GM18951 (cell line): ENCODE measurements around the gene MAP2.

Source experiments
- POLR2A ChIP-seq: IDR thresholded peaks from 4 replicates; pipeline ENCODE4 v1.6.1; 2011; ENCODE audit warnings: mild to moderate bottlenecking; ENCODE audit not compliant: insufficient read length, insufficient read depth; ENCODE audit errors: extremely low read depth
- in situ Hi-C: fragments of 300-500 bp; cut with MboI; formaldehyde crosslinking; loops from one replicate; pipeline ENCODE4 v1.12.0; 2022; ENCODE audit warnings: low sequenced_read_pairs, mixed read lengths, inconsistent platforms; ENCODE audit not compliant: unreplicated experiment

MAP2 gene

DNA sequence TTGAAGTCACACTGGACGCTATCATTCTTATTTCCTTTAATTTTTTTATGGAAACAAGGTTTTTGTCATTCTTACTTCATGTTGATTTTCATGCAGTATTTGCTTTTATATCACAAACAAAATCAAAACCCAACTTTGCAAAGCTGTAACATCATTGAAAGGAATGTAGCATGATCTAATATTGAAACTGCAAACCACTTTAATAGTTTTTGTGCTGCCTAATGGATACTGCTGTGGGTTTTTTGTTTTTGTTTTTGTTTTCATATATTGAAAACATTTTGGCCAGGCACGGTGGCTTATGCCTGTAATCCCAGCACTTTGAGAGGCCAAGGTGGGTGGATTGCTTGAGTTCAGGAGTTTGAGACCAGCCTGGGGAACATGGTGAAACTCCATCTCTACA lies 81.6 kb downstream of the MAP2 start:
- TF ChIP-seq POLR2A, result no peak
- in situ Hi-C loops, result no loop called here

- in situ Hi-C loops, result no loop called here
- no peak for TF ChIP-seq POLR2A
Measured at GRCh38 chr2:209508255-209508654, 84.4 kb downstream of the MAP2 start.

DNA sequence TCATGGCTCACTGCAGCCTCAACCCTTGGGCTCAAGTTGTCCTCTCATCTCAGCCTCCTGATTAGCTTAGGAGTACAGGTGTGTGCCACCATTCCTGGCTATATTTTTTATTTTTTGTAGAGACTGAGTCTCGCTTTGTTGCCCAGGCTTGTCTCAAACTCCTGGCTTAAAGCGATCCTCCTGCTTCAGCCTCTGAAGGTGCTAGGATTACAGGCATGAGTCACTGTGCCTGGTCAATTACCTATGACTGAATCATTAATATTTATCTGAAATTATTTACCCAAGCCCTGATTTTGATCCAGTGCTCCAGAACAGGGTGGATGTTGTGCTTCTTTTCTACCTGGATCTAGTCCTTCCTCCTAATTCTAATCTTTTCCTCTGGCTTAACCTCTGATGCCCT lies 87.8 kb downstream of the MAP2 start:
- TF ChIP-seq POLR2A, result no peak

DNA sequence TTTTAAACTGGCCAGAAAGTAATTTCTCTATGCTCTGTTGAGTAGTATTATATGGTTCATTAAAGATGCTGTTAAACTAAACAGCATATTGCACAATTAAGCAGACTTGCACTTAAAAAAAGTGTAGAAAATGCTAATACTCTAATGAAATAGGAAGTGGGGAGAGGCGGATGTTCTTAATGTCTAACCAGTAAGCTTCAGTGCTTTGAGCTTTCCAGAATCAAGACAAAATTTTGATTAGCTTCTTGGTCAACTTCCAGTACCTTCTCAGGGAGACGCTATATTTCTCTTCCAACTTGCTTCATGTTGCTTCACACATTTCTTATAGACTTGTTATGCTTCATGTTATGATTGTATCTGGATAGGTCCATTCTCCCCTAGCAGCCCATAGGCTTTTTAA lies 89.1 kb downstream of the MAP2 start:
- in situ Hi-C loops, result no loop called here
- TF ChIP-seq POLR2A, result no peak

More for the DNA sequence above, 87.8 kb downstream of the MAP2 start:
- in situ Hi-C loops, result no loop called here

DNA sequence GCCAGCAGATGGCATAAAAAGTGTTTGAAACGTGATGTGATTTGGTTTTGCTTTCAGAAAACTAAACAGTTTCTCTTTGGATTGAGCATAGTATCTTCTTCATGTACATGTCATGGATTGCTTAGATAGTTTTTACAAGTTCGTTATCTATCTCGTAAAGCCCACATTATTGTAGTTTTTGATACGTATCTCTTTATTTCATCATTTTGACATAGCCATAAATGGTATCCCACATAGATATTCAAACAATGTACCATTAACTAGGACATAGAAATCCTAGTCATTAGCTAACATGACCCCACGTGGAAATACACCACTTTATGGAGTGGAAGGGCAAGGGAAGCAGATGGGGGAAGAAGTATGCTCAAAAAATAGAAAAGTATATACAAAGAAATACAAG lies 93.6 kb downstream of the MAP2 start:
- TF ChIP-seq POLR2A, result no peak
- in situ Hi-C loops, result no loop called here

DNA sequence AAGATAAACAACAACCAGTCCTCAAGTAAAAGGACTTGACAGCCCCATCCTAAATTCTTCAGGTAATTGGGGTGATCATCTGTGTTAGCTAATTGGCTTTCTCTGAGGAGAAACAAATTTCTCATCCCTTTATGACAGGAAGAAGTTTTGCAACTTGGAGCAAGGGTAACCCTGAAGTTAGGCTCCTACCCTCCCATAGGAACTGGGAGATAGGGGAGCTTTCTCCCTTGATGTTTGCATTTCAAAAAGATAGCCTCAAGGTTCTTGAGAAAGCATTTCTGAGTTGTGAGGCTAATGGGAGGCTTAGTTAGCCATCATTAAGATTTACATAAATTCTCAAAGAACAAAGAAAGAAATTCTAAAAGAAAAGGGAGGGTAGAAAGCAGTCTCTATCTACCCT lies 95.4 kb downstream of the MAP2 start:
- in situ Hi-C loops, result no loop called here
- TF ChIP-seq POLR2A, result no peak

GRCh38 chr2:209519906-209520305 lies 96.1 kb downstream of the MAP2 start:
- TF ChIP-seq POLR2A, result no peak
- in situ Hi-C loops, result no loop called here

- in situ Hi-C loops, result no loop called here
- TF ChIP-seq POLR2A, result no peak
Measured at GRCh38 chr2:209523041-209523740, 99.3 kb downstream of the MAP2 start.

DNA sequence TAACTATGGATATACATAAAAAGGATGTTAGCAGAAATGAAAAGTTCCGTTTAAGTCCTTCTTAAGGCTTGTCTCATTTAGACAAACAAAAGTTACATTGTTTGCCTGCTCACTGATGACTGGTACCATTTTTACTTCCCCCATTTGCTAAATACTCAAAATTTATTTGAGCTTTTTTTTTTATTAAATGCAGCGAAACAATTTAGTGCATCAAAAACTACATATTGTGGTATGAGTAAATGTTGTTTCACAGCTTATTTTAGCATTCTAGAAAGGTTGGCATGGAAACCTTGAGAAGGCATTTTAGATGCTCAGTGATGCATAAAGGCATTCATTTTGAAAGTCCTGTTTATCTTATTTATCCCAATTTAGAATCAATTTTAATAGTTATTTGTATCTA lies 100.0 kb downstream of the MAP2 start:
- in situ Hi-C loops, result no loop called here
- no peak for TF ChIP-seq POLR2A

GRCh38 chr2:209525331-209525730 lies 101.5 kb downstream of the MAP2 start:
- in situ Hi-C loops, result no loop called here
- TF ChIP-seq POLR2A, result no peak

- no peak for TF ChIP-seq POLR2A
- in situ Hi-C loops, result no loop called here
Measured at GRCh38 chr2:209525834-209526281, 102.0 kb downstream of the MAP2 start.

GRCh38 chr2:209526561-209526960 lies 102.7 kb downstream of the MAP2 start:
- in situ Hi-C loops, result no loop called here
- TF ChIP-seq POLR2A, result no peak

DNA sequence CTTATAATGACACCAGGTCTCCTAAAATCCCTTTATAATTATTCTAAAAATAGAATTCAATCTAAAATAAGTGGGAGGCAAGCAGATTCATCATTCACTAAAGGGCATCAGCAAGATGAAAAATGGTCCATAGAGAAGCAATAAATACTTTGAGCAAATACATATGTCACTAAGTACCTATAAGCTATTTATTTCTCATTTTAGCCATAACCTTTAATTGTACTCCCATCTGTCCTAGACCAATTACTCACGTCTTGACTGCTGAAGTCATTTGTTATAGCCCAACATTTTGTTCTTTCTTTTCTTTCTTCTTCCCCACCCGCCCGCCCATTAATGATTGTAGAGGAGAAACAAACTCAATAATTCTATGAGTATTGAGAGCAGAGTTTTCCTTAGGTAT lies 105.7 kb downstream of the MAP2 start:
- TF ChIP-seq POLR2A, result no peak
- in situ Hi-C loops, result no loop called here

DNA sequence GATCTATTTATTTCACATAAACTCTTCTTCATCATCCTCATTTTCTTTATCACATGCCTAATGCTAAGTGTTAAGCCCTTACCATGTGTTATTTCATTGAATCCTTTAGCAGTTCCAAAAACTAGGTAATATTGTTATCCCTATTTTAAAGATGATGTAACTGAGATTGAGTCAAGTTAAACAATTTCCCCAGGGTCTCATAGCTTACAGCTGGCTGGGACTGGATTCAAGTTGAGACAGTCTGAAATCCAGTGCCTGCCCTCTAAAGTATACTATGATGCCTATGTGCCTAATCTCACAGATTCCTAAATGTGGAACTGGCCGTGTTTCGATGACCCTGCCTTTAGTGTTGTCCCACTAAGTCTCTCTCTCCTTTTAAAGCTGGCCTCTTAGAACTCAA lies 108.5 kb downstream of the MAP2 start:
- in situ Hi-C loops, result no loop called here
- no peak for TF ChIP-seq POLR2A

- no peak for TF ChIP-seq POLR2A
- in situ Hi-C loops, result no loop called here
Measured at GRCh38 chr2:209533391-209533790, 109.5 kb downstream of the MAP2 start.

- no peak for TF ChIP-seq POLR2A
- in situ Hi-C loops, result no loop called here
Measured at GRCh38 chr2:209534228-209534627, 110.4 kb downstream of the MAP2 start.
